D721Med (cell line): Measurements from ENCODE around the gene DISP3.

Source experiments
- DNase-seq: peaks from one replicate; pipeline ENCODE4 v3.0.0; 2011; ENCODE audit warnings: low spot score; ENCODE audit not compliant: insufficient read length
- FAIRE-seq: peaks from 2 replicates; lab custom pipeline; 2011; peaks lifted over from hg19 to GRCh38; lab: Jason Lieb, UNC
- CTCF ChIP-seq: IDR thresholded peaks from 2 replicates; pipeline ENCODE4 v1.5.1; 2012; ENCODE audit warnings: mild to moderate bottlenecking, control low read depth; ENCODE audit not compliant: insufficient read depth; ENCODE audit errors: missing control alignments

Gene DISP3

GRCh38 chr1:11562664-11563063 lies 83.7 kb downstream of the DISP3 start:
- FAIRE-seq, result no peak
- TF ChIP-seq CTCF, result no peak
- no peak for DNase-seq

- TF ChIP-seq CTCF, result no peak
- FAIRE-seq (no peak), DNase-seq (no peak)
Measured at GRCh38 chr1:11563560-11564069, 84.7 kb downstream of the DISP3 start.

- TF ChIP-seq CTCF, result no peak
- DNase-seq (no peak), FAIRE-seq (no peak)
Measured at GRCh38 chr1:11564237-11564636, 85.3 kb downstream of the DISP3 start.

- no peak for TF ChIP-seq CTCF
- DNase-seq (no peak), FAIRE-seq (no peak)
Measured at GRCh38 chr1:11566042-11566850, 87.3 kb downstream of the DISP3 start.

- TF ChIP-seq CTCF, result no peak
- DNase-seq, result no peak
- FAIRE-seq, result no peak
Measured at GRCh38 chr1:11567244-11568065, 88.5 kb downstream of the DISP3 start.

- FAIRE-seq (no peak), DNase-seq (no peak)
- no peak for TF ChIP-seq CTCF
Measured at GRCh38 chr1:11568687-11569086, 89.7 kb downstream of the DISP3 start.
